DMS153 treated with DMSO at 0.1 percent for 48 hours (cell line): ENCODE results near the gene GABRA4.

ENCODE experiments used
- DNase-seq: peaks from one replicate; lab custom pipeline; 2025; ENCODE audit not compliant: unreplicated experiment; lab: John Stamatoyannopoulos, UW

Gene GABRA4

DNA sequence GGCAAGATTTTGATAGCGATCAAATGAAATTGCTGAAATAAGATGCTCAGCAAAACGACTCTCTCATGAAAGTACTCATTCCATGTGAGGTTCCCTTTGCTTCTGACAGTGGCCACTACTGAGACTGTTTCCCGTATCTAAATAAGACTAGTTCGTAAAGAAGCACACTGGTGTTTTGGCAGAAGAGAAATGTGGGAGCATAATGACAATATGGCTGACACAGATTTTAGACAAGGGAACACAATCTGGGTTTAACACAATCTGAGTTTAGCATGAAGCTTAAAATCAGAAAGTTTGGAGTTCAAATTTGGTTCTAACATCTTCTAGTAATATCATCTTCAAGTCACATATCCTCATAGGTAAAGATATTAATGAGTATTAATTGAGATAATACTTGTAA lies 13.7 kb downstream of the GABRA4 start:
- no peak for DNase-seq

DNA sequence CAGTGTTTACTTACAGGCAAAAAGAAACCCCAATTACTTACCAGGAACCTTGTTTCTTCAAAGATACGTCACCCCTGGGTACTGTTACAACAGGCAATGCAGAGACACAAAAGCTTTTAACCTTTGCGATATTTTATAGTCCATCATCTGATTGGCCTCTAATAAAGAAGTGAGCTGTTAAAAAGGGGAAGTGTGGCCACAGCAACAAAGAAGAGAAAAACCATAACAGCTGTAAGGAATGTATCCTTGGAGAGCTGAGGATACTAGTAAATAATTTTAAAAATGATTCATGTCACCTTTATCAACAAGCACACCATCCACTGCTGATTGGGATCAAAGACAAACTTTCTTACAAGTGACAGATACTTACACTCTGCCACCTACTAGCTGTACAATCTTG lies 14.1 kb downstream of the GABRA4 start:
- DNase-seq: no peak

DNA sequence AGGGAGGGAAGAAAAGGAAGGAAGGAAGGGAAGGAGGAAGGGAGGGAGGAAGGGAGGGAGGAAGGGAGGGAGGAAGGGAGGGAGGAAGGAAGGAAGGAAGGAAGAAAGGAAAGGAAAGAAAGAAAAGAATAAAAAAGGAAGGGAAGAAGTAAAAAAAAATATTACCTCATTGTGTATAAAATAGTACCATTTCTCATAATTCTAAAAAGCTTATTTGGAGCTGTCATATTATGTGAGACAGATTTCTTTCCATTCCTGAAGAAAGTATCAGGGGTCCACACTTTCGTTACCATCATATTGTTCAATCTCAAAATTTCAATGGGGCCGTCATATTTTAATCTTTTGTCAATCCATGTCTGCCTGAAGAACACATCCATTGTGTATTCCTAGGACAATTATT lies 16.1 kb downstream of the GABRA4 start:
- DNase-seq: no peak

DNA sequence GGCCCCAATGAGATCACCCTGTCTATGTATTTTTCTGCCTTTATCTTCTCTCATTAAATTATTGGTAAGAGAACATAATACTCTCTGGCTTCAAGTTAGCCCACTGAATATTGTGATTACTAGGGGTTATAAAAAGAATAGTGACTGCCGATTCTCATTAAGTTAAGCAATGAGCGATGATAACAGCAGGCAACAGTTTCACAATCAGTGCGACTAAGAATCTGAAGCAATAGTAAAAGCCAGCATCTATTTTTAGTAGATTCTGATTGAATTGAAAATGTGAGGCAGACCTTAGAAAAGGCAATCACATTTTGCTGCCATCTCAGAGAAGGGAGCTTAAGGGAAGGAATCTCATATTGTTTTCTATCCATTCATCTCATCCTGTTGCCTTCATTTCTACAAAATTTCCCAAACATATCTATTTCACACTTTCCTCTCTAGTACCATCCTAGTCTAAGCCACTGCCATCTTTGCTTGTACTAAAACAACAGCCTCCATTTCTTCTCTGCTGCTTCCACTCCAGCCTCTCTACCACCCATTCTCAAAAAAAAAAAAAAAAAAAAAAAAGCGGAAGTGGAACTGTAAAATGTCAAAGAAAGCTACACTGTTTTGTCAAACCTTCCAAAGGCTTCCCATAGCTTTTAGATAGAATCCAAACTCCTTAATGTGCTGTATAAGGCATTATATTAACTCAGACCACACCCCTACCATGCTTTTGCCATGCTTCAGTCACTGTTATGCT lies 17.4 kb downstream of the GABRA4 start:
- no peak for DNase-seq

DNA sequence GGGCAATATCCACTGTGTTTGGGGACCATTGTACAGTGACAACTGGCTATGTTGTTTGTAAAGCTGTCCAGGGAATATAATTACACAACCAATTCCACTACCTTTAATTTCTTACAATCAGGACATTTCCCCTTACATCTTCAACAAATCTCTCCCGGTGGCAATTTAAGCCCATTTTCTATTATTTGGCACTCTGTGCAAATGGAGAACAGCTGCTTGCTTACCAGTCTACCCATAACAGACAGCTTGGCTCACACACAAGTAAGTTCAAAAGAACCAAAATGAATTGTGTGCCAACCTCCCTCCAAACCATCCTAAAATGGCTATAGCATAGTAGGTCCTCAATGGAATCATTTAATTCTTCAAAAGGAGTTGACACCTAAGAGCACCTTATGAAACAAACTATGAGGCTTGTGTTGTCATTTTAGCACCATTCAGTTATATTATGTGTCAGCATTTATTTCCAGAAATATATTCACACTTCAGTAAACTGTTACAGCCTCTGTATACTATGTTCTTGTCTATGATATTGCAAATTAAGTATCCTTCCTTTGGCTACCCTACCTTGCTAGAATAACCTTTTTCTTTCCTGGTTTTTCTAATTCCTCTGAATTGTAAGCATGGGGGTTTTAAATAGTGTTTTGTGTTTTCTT lies 18.4 kb downstream of the GABRA4 start:
- DNase-seq: no peak

DNA sequence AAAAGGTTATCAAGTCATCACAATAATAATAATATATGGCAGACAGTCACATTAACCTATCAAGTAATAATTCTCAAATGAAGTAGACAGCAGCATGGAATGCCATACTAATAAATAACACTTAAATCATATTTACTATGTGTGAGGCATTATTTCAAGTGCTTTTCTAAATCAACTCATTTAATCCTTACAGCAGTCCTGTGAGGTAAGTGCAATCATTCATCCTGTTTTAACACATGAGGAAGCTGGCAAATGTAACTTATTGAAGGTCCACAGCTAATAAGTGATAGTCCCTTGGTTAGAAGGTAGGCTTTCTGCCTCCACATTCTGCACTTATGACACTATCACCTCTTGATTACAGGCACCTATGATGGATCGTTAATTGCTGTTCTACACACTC lies 24.5 kb downstream of the GABRA4 start:
- DNase-seq: no peak

DNA sequence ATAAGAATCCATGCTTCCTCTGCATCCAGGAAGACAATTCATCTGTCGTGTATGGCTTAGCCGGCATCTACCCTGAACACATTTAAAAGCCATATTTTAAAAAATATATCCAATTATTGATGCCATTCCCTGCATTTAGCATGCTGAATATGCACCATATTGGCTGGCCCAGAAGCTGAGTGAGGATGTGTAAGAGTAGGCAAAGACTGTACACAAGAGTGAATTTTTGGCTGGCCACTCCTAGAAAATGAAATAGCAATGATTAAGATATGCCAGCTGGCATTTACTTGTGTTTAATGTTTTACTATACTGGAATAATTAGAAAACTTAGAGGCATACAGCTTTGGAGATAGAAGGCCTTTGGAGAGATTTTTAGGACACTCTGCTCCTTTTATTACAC lies 25.8 kb downstream of the GABRA4 start:
- no peak for DNase-seq

DNA sequence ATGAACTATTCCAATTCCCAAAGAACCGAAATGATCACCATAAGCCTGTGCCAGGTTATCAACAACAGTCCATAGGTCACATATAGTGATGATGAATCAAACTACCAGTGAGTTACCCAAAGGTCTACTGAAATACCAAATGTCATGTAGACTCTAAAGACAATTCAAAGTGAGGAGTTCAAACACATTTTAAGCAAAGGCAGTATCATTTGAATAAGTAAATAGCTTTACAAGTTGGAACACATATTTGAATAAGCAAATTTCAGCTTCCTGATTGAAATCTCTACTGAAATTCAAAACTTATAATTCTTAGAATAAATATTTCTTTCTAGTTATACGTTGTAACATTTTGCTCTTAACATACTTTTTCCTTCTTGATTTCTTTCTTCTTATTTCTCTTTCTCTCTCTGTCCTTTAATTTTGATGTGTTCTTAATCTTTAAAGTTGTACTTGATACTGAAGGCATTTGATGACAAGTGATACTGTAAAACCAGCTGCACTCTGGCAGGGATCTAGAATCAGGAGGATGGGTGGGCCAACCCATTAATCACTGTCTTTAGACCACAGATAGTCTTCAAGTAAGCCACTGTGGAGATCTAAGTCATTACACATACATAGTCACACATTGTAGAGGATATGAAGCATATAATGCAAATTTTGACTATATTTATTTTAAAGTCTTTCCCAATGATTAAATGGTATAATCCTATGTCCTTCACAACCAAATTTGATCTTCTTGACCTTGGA lies 34.5 kb downstream of the GABRA4 start:
- DNase-seq: no peak

DNA sequence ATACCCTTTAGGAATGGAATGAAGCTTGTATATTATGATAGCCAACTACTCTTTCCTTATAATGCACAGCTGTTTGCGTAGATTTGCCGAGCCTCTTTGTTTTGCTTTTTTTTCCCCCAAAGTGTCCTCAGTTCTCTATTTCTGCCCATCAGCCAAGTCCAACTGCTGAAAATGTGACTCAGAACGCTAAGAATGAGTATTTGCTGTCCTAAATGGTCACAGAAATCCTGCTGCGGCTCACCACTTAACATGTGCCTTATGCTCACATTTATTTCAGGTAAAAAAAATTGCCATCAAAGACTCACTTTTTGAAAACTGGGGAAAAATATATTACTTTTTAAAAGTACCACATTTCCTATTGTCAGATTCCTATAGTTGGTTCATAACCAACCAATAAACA lies 36.9 kb downstream of the GABRA4 start:
- no peak for DNase-seq

DNA sequence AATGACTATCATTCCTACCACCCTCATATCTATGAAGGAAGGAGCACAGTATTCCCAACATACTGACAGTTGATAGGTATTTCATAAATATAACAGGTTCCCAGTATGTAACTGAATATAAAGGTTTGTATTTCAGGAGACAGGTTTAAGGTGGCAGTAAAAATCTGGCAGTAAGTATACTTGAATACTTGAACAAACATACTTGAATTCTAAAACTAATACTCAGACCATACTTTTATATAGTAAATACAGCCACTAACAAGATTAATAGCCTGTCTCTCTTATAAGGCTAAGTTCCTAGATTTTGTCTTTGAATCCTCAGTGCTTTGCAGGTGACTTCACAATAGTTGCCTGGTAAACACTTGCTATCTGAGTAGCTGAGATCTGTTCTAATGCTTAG lies 37.8 kb downstream of the GABRA4 start:
- DNase-seq: no peak

DNA sequence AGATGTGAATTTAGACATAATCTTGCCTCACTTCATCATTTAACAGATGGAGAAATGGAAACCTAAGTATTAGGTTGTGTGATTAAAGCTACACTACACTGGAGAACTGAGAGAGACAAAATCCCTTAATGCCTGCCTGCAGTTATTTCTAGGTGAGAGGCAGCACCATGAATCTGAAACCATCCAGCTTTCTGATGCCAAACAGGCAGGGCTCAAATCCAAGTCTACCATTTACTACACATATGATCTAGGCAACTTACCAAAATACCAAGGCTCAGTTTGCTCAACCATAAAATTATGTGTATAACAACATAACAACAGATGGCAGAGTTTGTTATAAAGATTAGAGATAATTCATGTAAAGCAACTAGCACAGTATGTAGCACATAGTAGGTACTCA lies 38.7 kb downstream of the GABRA4 start:
- no peak for DNase-seq

DNA sequence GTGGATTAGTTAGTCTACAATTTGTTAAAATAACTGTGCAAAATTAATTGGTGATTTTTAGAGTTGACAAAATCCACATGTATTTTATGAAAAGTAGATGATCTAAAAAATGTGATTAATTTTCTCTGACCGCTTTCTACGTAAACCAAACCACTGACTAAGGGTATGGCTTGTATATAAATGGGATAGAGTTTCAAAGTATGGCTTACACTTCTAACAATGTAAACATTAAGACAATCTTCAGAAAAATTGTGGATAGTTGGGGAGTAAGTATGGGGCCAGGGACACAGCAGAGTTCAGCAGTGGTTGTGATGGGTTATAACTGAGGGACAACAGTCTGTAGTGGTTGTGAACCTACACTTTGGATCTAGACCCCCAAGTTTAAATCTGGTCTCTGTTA lies 39.8 kb downstream of the GABRA4 start:
- no peak for DNase-seq

DNA sequence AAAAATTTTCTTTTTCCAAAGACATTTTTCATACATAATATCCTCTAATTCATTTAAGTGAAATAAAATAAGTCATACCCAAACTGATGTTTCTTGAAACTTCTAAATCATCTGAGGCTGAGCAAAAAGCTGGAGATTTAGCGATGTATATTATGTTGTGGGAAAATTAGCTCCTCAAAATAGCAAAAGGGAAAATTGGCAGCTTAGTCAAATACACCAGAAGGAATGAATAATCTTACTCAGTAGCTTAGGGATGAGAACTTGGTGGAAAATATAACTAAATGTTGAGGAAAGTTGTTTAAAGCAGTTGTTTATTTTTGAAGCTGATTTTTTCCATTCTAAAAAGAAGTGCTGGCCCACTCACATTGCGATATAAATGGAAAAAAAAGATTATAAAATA lies 40.9 kb downstream of the GABRA4 start:
- DNase-seq: no peak

DNA sequence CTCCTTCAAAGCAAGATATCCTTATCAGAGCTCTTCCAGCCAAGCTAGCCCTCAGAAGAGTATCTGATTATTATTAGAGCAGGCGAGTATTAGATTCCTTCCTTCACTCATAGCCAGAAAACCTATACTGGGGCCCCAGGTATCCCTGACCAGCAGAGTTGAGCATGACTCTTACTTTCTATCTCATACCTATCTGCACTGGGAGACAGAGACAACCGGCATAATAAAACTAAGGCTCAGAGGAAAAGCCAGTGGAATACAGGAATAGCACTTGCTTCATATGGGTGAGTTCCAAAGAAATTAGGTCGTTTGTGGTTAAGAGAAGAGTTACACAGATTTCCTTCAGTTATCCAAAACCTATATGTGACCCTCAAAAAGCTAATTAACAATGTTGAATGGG lies 42.6 kb downstream of the GABRA4 start:
- no peak for DNase-seq

DNA sequence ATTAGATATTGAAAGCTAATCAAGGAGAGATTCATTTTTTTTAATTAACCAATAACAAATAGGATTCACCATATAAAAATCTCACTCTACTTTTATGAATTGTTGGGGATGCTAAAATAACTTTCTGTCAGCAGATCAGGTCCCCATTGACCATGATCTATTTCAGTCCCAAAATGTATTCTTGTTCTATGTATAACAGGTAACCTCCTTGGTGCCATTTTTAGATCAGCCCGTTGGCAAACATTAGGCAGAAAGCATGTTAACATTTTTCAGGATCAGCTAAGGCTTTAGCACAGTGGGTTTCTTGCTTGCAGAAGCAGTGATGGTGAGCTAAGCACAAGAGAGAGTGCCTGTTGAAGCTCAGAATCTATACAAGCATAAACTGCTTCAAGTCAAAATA lies 43.6 kb downstream of the GABRA4 start:
- DNase-seq: no peak

DNA sequence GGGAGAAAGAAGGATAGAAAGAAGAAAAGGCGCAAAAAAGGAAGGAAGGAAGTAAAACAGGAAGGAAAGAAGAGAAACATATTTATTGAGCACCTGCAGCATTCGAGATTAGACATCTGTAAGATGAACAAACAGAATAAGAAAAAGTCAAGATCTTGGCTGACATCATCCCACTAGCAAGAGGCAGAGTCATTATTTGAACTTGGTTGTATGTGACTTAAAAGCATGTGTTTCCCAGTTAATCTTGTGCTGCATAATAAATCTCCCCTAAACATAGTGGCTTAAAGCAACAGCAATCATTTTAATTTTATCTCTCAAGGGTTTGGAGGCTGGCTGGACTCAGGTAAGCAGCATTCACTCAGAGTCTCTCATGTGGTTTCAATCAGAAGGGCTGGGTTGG lies 45.8 kb downstream of the GABRA4 start:
- DNase-seq: no peak

DNA sequence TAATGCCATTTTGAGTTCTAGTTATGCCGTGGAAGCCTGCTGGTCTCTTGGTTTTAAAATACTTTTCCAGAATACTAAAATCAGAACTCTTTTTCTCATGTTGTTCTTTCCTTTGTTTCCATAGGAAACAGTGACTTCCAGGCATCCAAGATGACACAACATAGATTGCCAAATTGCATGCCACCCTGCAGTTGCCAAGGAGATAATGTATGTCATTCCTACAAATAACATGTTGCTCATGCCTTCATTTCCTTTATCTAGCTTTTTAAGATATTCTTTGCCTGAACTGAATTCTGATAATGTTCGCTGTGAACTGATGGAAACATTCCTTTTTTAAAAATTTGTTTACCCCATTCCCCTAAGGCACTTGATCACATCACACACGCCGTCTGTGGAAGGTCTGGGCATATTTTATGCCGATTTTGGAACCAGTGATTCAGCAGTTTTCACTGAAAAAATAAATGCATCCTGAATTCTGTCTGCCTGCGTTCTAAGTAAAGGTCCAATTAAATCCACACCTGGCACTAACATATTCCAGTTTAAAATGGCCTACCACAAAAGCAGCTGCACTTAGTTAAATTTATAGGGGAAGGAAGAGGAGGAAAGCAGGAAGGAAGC lies 46.4 kb downstream of the GABRA4 start:
- no peak for DNase-seq

DNA sequence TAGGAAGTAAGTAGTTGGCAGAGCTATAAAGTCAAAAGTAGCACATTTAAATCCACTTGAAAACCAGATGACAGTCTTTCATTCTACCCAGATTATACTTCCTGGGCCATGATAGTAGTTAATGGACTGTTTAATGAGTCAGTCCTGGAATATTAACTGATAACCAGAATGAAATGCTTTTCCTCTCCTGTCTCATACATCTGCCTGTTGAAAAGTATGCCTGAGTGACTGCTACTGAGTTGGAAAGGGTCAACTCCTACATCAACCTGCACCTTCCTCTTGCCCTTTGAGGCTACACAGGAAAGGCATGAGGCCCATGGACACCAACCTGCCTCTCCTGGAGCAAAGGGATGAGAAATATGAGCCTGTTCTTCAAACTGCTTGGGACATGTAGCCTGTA lies 48.3 kb downstream of the GABRA4 start:
- DNase-seq: no peak

DNA sequence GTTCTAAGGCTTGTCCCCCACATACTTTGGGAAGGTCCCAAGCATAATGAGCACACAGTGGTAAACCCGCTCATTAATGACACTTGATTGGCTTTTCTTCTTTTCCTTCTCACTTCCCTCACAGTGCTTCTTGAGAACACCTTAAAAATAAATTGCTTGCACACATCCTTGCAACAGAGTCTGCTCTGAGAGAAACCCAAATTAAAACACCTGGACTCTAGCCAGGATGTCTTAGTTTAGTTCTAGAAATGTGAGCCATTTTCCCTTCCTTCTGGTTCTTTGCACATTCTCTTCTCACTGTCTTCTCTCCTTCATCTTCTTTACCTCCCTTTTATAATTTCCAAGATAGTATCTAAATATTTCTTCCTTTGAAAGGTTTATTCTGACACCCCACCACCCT lies 49.0 kb downstream of the GABRA4 start:
- no peak for DNase-seq

DNA sequence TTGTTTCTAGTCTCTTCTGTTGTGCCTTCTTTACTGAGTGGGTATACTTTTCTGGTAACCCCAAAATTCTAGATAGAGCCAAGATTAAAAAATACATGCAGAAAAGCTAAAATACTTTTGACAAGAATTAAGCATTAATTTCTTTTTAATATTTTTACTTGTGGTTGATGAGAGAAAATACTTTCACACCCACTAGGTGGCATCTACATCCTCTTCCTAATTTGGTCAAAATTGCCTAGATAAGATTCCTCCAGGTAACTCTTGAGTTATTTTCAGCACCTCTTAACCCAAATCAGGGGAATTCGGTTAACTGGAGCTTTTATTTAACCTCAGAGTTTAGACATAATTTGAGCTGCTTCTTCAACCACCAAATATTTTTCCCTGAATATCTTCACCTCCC lies 55.9 kb downstream of the GABRA4 start:
- no peak for DNase-seq

DNA sequence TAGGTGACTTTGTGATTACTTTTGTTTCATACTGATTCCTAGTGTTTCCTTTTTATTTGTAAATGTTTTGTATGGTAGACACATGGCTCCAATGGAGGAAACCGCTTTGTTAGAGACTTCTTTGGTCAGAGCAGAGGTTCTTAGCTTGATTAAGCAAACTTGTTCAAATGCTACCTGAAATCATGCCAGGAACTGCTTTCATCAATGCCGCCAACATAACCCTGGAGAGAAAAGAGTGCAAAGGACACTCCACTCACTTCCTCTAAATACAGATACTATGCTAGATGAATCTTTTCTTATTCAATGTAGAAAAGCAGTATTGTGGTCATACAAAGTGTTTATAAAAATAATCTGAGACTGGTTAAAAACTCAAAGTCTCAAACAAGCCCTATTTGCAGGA lies 58.7 kb downstream of the GABRA4 start:
- no peak for DNase-seq

DNA sequence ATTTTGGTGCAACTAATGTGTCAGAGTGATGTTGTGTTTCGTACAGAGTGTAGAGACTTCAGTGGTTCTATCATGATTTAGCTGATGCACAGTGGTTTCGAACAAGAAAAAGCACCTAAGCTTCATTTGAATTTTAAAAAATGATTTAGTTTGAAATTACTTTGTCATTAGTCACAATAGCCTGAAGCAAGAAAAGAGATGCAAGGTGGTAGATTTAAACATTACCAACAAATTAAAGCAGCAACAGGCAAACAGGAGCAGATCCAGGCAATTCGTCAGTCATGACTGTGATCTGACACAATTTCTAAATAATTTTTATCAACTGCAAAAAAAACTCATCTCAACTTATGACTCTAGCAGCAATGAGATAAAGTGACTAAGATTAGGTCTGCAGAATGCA lies 59.7 kb downstream of the GABRA4 start:
- DNase-seq: no peak
